Dedifferentiated amniotic fluid mesenchymal stem cell (primary cell): ENCODE data around the gene BBS2.
"Not testable (repeated sequence)": the region's sequence is repeated elsewhere in the genome, so short reads cannot be mapped to it uniquely, and the experiment has no call there.

Experiments used
- DNase-seq: peaks from one replicate; pipeline ENCODE4 v3.0.0-alpha.2; 2016; ENCODE audit errors: extremely low spot score

The BBS2 gene

GRCh38 chr16:56525236-56525635, 5.4 kb upstream of the BBS2 start:
- peak; percentile 28 for DNase-seq

- no peak for DNase-seq
These were observed 390 bp upstream of the BBS2 start for GRCh38 chr16:56520251-56520577.

- no peak for DNase-seq
These were observed 1.4 kb downstream of the BBS2 start for GRCh38 chr16:56518425-56518824.

GRCh38 chr16:56517206-56517605, 2.6 kb downstream of the BBS2 start:
- DNase-seq: no peak

- no peak for DNase-seq
These were observed 4.2 kb downstream of the BBS2 start for GRCh38 chr16:56515665-56516064.

- DNase-seq: no peak
These were observed 5.0 kb downstream of the BBS2 start for GRCh38 chr16:56514845-56515244.

GRCh38 chr16:56513972-56514371, 5.9 kb downstream of the BBS2 start:
- peak; percentile 59 for DNase-seq

- no peak for DNase-seq
These were observed 6.7 kb downstream of the BBS2 start for GRCh38 chr16:56513091-56513490.

GRCh38 chr16:56512025-56512424, 7.8 kb downstream of the BBS2 start:
- no peak for DNase-seq

GRCh38 chr16:56510544-56510943, 9.3 kb downstream of the BBS2 start:
- DNase-seq: no peak

- DNase-seq: peak; percentile 81
These were observed 12.9 kb downstream of the BBS2 start for GRCh38 chr16:56506941-56507340.

GRCh38 chr16:56505181-56505580, 14.6 kb downstream of the BBS2 start:
- no peak for DNase-seq

- DNase-seq: no peak
These were observed 26.0 kb downstream of the BBS2 start for GRCh38 chr16:56493815-56494214.

- DNase-seq: no peak
These were observed 26.7 kb downstream of the BBS2 start for GRCh38 chr16:56493126-56493525.

- DNase-seq: no peak
These were observed 28.1 kb downstream of the BBS2 start for GRCh38 chr16:56491657-56492261.

- DNase-seq: not testable (repeated sequence)
These were observed 31.0 kb downstream of the BBS2 start for GRCh38 chr16:56488868-56489267.

GRCh38 chr16:56488035-56488434, 31.8 kb downstream of the BBS2 start:
- DNase-seq: no peak

GRCh38 chr16:56483394-56483793, 36.4 kb downstream of the BBS2 start:
- no peak for DNase-seq

- no peak for DNase-seq
These were observed 37.1 kb downstream of the BBS2 start for GRCh38 chr16:56482683-56483236.

- DNase-seq: no peak
These were observed 38.2 kb downstream of the BBS2 start for GRCh38 chr16:56481468-56482122.

- DNase-seq: no peak
These were observed 38.9 kb downstream of the BBS2 start for GRCh38 chr16:56480776-56481467.

- DNase-seq: no peak
These were observed 40.4 kb downstream of the BBS2 start for GRCh38 chr16:56479469-56479868.
